ENCODE data around the gene TNFRSF11A. TPM values are rescaled to one million over a fixed set of nuclear protein-coding genes. Genes with fewer than 3 reads are reported as not detected.

Gene TNFRSF11A
- total RNA-seq, 1 donor from 2014 or later, result 89.9 TPM

- no peak for DNase-seq (ENCODE audit: low spot score)
- peak overlapping the region; percentile 88 for H3K27ac Mint-ChIP-seq (ENCODE audit: unreplicated experiment)
- H3K4me1 Mint-ChIP-seq (ENCODE audit: unreplicated experiment), result peaks cover 63% of the 10 kb centered on the region
- no peaks in the 10 kb centered on the region for H3K9me3 Mint-ChIP-seq (ENCODE audit: unreplicated experiment)
- H3K27me3 Mint-ChIP-seq (ENCODE audit: unreplicated experiment), result peaks cover 16% of the 10 kb centered on the region
- TF ChIP-seq CTCF (IDR thresholded peaks at IDR 0.05; ENCODE audit: unreplicated experiment), result no peak
- peak overlapping the region; percentile 94 for H3K4me3 Mint-ChIP-seq (ENCODE audit: unreplicated experiment)
- H3K36me3 Mint-ChIP-seq (ENCODE audit: low read depth, unreplicated experiment), result peaks cover 4% of the 10 kb centered on the region
Measured at GRCh38 chr18:62324181-62324828, 805 bp upstream of the TNFRSF11A start.

- Mint-ChIP-seq H3K4me3 (ENCODE audit: unreplicated experiment) (peak overlapping the region; percentile 100), H3K27me3 (ENCODE audit: unreplicated experiment) (peaks cover 16% of the 10 kb centered on the region), H3K36me3 (ENCODE audit: low read depth, unreplicated experiment) (peaks cover 4% of the 10 kb centered on the region), H3K27ac (ENCODE audit: unreplicated experiment) (peak overlapping the region; percentile 92), H3K9me3 (ENCODE audit: unreplicated experiment) (no peaks in the 10 kb centered on the region), H3K4me1 (ENCODE audit: unreplicated experiment) (peaks cover 78% of the 10 kb centered on the region)
- DNase-seq (ENCODE audit: low spot score), result no peak
- TF ChIP-seq CTCF (IDR thresholded peaks at IDR 0.05; ENCODE audit: unreplicated experiment), result no peak
Measured at GRCh38 chr18:62325806-62326645, 916 bp downstream of the TNFRSF11A start.

- Mint-ChIP-seq H3K27ac (ENCODE audit: unreplicated experiment) (no peak overlapping the region), H3K27me3 (ENCODE audit: unreplicated experiment) (peaks cover 16% of the 10 kb centered on the region), H3K9me3 (ENCODE audit: unreplicated experiment) (no peaks in the 10 kb centered on the region), H3K4me3 (ENCODE audit: unreplicated experiment) (peak overlapping the region; percentile 100), H3K4me1 (ENCODE audit: unreplicated experiment) (peaks cover 79% of the 10 kb centered on the region), H3K36me3 (ENCODE audit: low read depth, unreplicated experiment) (peaks cover 9% of the 10 kb centered on the region)
- TF ChIP-seq CTCF (IDR thresholded peaks at IDR 0.05; ENCODE audit: unreplicated experiment), result no peak
- DNase-seq (ENCODE audit: low spot score), result no peak
Measured at GRCh38 chr18:62326646-62327348, 1.7 kb downstream of the TNFRSF11A start.

GRCh38 chr18:62327977-62328376, 2.9 kb downstream of the TNFRSF11A start:
- H3K27me3 Mint-ChIP-seq (ENCODE audit: unreplicated experiment), result peaks cover 12% of the 10 kb centered on the region
- TF ChIP-seq CTCF (IDR thresholded peaks at IDR 0.05; ENCODE audit: unreplicated experiment), result no peak
- H3K4me3 Mint-ChIP-seq (ENCODE audit: unreplicated experiment), result peak overlapping the region; percentile 72
- peaks cover 13% of the 10 kb centered on the region for H3K36me3 Mint-ChIP-seq (ENCODE audit: low read depth, unreplicated experiment)
- H3K9me3 Mint-ChIP-seq (ENCODE audit: unreplicated experiment), result no peaks in the 10 kb centered on the region
- H3K27ac Mint-ChIP-seq (ENCODE audit: unreplicated experiment), result no peak overlapping the region
- DNase-seq (ENCODE audit: low spot score), result no peak
- peaks cover 81% of the 10 kb centered on the region for H3K4me1 Mint-ChIP-seq (ENCODE audit: unreplicated experiment)

Measured in endothelial cell (in vitro differentiated cells).